Progenitor cell of endocrine pancreas (in vitro differentiated cells): ENCODE data around the gene DDI2. TPM values are rescaled to one million over a fixed set of nuclear protein-coding genes. Genes with fewer than 3 reads are reported as not detected.
A peak's percentile ranks its signal among the peaks of the same experiment; 100 is the strongest.
"Not testable (repeated sequence)": the region's sequence is repeated elsewhere in the genome, so short reads cannot be mapped to it uniquely, and the experiment has no call there.

ENCODE experiments used
- DNase-seq: peaks from one replicate; pipeline ENCODE4 v3.0.0; 2021; ENCODE audit warnings: low spot score; ENCODE audit not compliant: unreplicated experiment
- H3K27ac Mint-ChIP-seq: 2 replicates; pipeline ENCODE4 v1.8.0; 2021; ENCODE audit warnings: mild to moderate bottlenecking, moderate library complexity, mixed read lengths
- H3K27me3 Mint-ChIP-seq: 2 replicates; pipeline ENCODE4 v1.8.0; 2021; ENCODE audit warnings: mixed read lengths
- H3K36me3 Mint-ChIP-seq: 2 replicates; pipeline ENCODE4 v1.8.0; 2022; ENCODE audit warnings: mixed read lengths; ENCODE audit not compliant: insufficient read depth
- H3K4me1 Mint-ChIP-seq: 2 replicates; pipeline ENCODE4 v1.8.0; 2021; ENCODE audit warnings: low read depth, mixed read lengths
- H3K4me3 Mint-ChIP-seq: 2 replicates; pipeline ENCODE4 v1.8.0; 2021; ENCODE audit warnings: low read depth, mild to moderate bottlenecking, moderate library complexity, mixed read lengths
- H3K9me3 Mint-ChIP-seq: 2 replicates; pipeline ENCODE4 v1.8.0; 2021; ENCODE audit warnings: low read depth, mixed read lengths
- total RNA-seq: library from RNA; stranded (reverse); gene quantifications from 2 replicates; pipeline ENCODE4 v1.2.1, GENCODE V29; 2021
- TF ChIP-seq, protein P1 (sequence below): fragments of 200-600 bp; sonication (generic); IDR thresholded peaks from one replicate; pipeline ENCODE4 v1.5.0; 2021; ENCODE audit warnings: antibody characterized with exemption, mild to moderate bottlenecking; ENCODE audit not compliant: unreplicated experiment

The DDI2 gene
- total RNA-seq, 1 donor from 2014 or later = 35.6 TPM

DNA sequence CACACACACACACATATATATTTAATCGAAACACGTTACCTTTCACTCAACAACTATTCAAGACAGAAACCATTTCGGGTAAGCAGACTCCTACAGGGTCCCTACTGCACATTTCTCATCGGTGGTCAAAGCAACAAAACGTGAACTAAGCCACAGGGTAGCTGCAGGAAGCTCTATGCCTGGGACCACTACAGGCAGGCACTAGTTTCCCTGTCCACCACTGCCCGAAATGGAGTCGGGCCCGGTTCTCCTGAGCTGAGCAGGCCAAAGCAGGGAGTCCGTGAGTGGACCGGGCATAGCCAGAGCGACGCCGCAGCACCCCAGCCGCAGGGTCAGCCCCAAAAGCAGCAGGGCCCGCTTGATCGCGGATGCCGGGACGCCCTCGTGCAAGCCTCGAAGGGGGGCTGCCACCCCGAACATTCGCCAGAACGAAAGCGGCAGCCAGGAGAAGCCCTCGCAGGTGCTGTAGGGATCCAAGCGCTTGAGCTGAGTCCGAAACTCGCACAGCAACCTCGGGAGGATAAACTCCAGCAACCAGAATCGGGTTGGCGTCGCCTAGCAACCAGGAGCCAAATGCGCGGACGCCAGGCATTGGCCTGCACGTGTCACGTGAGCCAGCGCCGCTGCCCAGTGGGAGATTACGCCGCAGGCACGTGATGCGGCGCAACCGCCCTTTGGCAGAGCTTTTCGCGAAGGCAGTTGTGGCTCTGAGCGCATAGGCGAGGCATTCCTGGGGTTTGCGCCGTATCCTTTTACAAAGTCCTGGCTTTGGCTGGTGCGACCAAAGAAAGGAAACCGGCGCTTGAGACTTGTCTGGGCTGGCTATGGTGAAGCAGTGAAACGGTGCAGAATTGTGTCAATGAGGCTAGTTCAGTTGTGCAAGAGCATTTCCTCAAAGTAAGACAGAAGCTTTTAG is 13.9 kb upstream of the DDI2 start:
- TF ChIP-seq, protein P1, sequence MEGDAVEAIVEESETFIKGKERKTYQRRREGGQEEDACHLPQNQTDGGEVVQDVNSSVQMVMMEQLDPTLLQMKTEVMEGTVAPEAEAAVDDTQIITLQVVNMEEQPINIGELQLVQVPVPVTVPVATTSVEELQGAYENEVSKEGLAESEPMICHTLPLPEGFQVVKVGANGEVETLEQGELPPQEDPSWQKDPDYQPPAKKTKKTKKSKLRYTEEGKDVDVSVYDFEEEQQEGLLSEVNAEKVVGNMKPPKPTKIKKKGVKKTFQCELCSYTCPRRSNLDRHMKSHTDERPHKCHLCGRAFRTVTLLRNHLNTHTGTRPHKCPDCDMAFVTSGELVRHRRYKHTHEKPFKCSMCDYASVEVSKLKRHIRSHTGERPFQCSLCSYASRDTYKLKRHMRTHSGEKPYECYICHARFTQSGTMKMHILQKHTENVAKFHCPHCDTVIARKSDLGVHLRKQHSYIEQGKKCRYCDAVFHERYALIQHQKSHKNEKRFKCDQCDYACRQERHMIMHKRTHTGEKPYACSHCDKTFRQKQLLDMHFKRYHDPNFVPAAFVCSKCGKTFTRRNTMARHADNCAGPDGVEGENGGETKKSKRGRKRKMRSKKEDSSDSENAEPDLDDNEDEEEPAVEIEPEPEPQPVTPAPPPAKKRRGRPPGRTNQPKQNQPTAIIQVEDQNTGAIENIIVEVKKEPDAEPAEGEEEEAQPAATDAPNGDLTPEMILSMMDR = no peak
- Mint-ChIP-seq H3K4me1 (peaks cover 19% of the 10 kb centered on the region), H3K27ac (peak overlapping the region; percentile 73), H3K36me3 (no peaks in the 10 kb centered on the region), H3K9me3 (peaks cover 4% of the 10 kb centered on the region), H3K27me3 (no peaks in the 10 kb centered on the region), H3K4me3 (peak overlapping the region; percentile 83)
- peak; percentile 81 for DNase-seq

DNA sequence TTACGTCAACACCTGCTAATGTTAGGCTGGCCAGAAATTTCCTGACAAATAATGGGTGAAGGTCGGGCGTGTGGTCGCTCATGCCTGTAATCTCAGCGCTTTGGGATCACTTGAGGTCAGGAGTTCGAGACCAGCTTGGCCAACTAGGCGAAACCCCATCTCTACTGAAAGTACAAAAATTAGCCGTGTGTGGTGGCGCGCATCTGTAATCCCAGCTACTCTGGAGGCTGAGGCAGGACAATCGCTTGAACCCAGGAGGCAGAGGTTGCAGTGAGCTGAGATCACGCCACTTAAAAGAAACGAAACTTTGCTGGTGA is 13.3 kb upstream of the DDI2 start:
- H3K4me3 Mint-ChIP-seq = peak overlapping the region; percentile 83
- peaks cover 19% of the 10 kb centered on the region for H3K4me1 Mint-ChIP-seq
- H3K9me3 Mint-ChIP-seq, DNase-seq, H3K27me3 Mint-ChIP-seq, H3K36me3 Mint-ChIP-seq: not testable (repeated sequence)
- peak overlapping the region; percentile 73 for H3K27ac Mint-ChIP-seq

DNA sequence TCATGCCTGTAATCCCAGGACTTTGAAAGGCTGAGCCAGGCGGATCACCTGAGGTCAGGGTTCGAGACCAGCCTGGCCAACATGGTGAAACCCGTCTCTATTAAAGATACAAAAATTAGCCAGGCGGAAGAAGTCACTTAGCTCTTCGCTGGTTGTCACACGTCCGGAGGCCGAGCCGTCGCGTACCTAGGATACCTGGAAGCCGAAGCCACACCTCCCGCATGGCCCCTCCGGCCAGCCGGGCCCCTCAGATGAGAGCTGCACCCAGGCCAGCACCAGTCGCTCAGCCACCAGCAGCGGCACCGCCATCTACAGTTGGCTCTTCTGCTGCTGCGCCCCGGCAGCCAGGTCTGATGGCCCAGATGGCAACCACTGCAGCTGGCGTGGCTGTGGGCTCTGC is 12.9 kb upstream of the DDI2 start:
- Mint-ChIP-seq H3K4me1 (peaks cover 19% of the 10 kb centered on the region), H3K4me3 (peak overlapping the region; percentile 83)
- H3K36me3 Mint-ChIP-seq, H3K27me3 Mint-ChIP-seq, H3K27ac Mint-ChIP-seq, DNase-seq, H3K9me3 Mint-ChIP-seq: not testable (repeated sequence)

DNA sequence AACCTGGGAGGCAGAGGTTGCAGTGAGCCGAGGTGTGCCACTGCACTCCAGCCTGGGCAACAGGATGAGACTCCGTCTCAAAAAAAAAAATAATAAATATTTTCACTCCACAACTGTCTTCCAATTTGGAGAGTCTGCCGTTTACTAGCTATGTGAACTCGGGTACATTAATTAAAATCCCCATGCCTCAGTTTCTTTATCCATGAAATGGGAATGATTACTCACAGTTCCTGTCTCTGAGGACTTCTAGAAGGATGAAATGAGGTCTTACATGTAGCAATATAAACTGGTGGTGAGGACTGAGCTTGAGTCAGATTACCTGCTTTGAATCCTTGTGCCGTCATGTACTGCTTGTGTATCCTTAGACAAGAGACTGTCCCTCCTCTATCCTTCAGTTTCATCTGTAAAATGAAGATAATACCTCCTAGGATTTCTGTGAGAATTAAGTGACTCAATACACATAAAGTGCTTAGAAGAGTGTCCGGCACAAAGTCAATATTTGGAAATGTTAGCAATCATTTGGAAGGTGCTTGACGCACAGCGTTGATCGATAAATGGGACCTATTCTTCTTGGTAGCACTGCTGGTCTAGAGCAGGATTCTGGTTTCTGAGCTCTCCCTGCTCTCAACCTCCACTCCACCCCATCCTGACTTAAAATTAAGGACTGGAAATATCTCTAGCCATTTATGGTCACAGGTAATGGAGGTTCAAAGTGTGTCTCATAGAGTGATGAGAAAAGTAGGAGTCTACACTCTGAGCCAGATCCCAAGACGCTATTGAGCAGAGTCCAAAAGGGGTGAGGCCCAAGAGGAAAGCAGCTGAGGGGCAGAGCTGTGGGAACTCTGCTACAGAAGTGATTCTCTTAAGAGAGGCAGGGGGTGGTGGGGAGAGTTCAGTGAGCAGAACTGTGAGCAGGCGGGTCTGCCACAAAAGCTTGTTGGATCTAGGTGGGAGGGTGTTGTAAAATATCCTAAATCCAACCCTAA is 11.6 kb upstream of the DDI2 start:
- Mint-ChIP-seq H3K27me3 (no peaks in the 10 kb centered on the region), H3K4me1 (peaks cover 19% of the 10 kb centered on the region), H3K27ac (no peak overlapping the region), H3K4me3 (no peak overlapping the region), H3K36me3 (no peaks in the 10 kb centered on the region), H3K9me3 (peaks cover 4% of the 10 kb centered on the region)
- no peak for DNase-seq
- TF ChIP-seq, protein P1 = no peak

DNA sequence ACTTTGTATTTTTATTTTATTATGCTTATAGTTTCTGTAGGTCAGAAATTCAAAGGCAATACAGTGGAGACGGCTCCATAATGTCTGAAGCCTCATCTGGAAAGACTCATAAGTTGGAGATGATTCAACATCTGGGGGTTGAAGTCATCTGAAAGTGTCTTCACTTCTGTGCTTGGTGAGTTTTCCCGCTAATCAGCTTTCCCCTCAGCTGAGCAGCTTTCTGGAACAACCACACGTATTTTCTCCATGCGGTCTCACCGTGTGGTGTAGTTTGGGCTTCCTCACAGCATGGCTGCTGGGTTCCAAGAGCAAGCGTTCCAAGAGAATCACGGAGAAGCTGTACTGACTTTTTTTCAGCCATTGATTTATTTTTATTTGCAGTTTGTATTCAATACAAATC is 7.6 kb upstream of the DDI2 start:
- Mint-ChIP-seq H3K27ac (no peak overlapping the region), H3K9me3 (no peaks in the 10 kb centered on the region), H3K4me1 (peaks cover 13% of the 10 kb centered on the region), H3K4me3 (no peak overlapping the region), H3K36me3 (no peaks in the 10 kb centered on the region), H3K27me3 (no peaks in the 10 kb centered on the region)
- TF ChIP-seq, protein P1 = no peak
- DNase-seq = no peak

GRCh38 chr1:15610167-15610566 is 7.1 kb upstream of the DDI2 start:
- H3K27me3 Mint-ChIP-seq = no peaks in the 10 kb centered on the region
- TF ChIP-seq, protein P1 = no peak
- DNase-seq = no peak
- peaks cover 14% of the 10 kb centered on the region for H3K4me1 Mint-ChIP-seq
- H3K9me3 Mint-ChIP-seq = no peaks in the 10 kb centered on the region
- H3K27ac Mint-ChIP-seq = no peak overlapping the region
- no peaks in the 10 kb centered on the region for H3K36me3 Mint-ChIP-seq
- H3K4me3 Mint-ChIP-seq = no peak overlapping the region
